ENCODE measurements around the gene RPS16.

The RPS16 gene

DNA sequence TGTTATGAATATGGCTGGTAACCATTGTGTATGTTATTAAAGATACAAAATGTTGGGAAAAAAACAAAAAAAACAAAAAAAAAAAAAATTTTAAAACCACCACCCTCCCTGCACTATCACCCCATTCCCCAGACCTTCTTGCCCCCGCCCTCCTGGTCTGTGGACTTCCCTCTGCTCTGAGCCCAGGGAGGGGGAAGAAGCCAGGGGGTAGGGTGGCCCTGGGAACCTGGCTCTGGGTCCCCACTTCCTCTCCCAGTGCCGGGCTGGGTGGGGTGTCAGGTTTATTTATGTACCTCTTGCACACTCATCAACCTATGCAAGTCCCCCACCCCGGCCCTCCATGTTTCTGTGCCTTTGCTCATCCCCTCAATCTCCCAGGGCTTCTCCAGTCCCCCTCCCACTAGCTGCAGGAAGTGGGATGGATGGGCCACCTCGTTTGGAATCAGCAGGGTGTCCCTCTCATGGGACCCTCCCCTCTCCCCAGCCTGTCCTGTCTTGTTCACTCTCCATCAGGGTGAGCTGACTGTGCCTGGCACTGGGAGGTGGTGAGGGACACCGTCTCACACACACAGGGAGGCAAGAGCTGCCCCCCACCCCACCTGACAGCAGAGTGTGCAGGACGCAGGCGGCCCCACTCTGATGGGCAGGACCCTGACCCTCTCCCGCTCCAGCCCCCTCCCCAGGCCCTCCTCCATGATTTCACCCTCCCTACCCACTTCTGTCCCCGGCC is 50.7 kb downstream of the RPS16 start:
- no peak for DNase-seq
